NCI-H524 (cell line): ENCODE measurements around the gene OPN1MW.
"Not testable (repeated sequence)": the region's sequence is repeated elsewhere in the genome, so short reads cannot be mapped to it uniquely, and the experiment has no call there.

Experiments
- DNase-seq, 2 experiments: peaks; one replicate each; lab custom pipeline; 2025; lab: John Stamatoyannopoulos, UW

Gene OPN1MW

GRCh38 chrX:154211057-154211456 lies 28.7 kb downstream of the OPN1MW start:
- not testable (repeated sequence) for DNase-seq

GRCh38 chrX:154211499-154211898 lies 29.1 kb downstream of the OPN1MW start:
- DNase-seq: not testable (repeated sequence)

- not testable (repeated sequence) for DNase-seq
Measured at GRCh38 chrX:154219456-154219855, 37.1 kb downstream of the OPN1MW start, which contains the start of gene OPN1MW2. Gene OPN1MW2, plus strand, starts transcription at chrX:154219756. Its CDS starts 60 bp downstream, at chrX:154219816.

- not testable (repeated sequence) for DNase-seq
Measured at GRCh38 chrX:154225292-154225691, 42.9 kb downstream of the OPN1MW start.

- not testable (repeated sequence) for DNase-seq
Measured at GRCh38 chrX:154226706-154227105, 44.3 kb downstream of the OPN1MW start.

- not testable (repeated sequence) for DNase-seq
Measured at GRCh38 chrX:154231443-154231842, 49.0 kb downstream of the OPN1MW start.

- DNase-seq: not testable (repeated sequence)
Measured at GRCh38 chrX:154233620-154234019, 51.2 kb downstream of the OPN1MW start.

GRCh38 chrX:154238939-154239559 lies 56.7 kb downstream of the OPN1MW start:
- DNase-seq: not testable (repeated sequence)

GRCh38 chrX:154239982-154240503 lies 57.6 kb downstream of the OPN1MW start:
- not testable (repeated sequence) for DNase-seq
